Lower leg skin (tissue), 3 donors: Measurements from ENCODE around the gene FBXL20.

Source experiments
- CTCF ChIP-seq, 3 donors: fragments of 450-650 bp; IDR thresholded peaks; one replicate each; pipeline ENCODE4 v1.5.1; 2016; ENCODE audit warnings: antibody characterized with exemption in 3 of 3, mild to moderate bottlenecking in 3 of 3, moderate library complexity in 2 of 3
- POLR2A ChIP-seq, 2 donors: fragments of 450-650 bp; IDR thresholded peaks; one replicate each; pipeline ENCODE4 v1.6.1; 2016 to 2017; ENCODE audit warnings: antibody characterized with exemption in 2 of 2, mild to moderate bottlenecking in 1 of 2, moderate library complexity in 1 of 2

- TF ChIP-seq CTCF (IDR thresholded peaks at IDR 0.05) = no peak
- TF ChIP-seq POLR2A (IDR thresholded peaks at IDR 0.05) = no peak
These were observed 175.3 kb downstream of the FBXL20 start for GRCh38 chr17:39225959-39226683.
